ENCODE results near the gene NT5M.

NT5M gene

GRCh38 chr17:17325228-17325627, 22.1 kb downstream of the NT5M start:
- H3K27me3 ChIP-seq, result no peaks in the 10 kb centered on the region
- H3K36me3 ChIP-seq, result no peaks in the 10 kb centered on the region
- TF ChIP-seq CTCF (IDR thresholded peaks at IDR 0.05), result no peak
- no peaks in the 10 kb centered on the region for H3K4me1 ChIP-seq (ENCODE audit: control insufficient read depth in 1 of 2, insufficient read depth in 1 of 2, low read depth in 1 of 2, low read length in 1 of 2)
- no peak overlapping the region for H3K4me3 ChIP-seq (ENCODE audit: low read depth in 1 of 2, low read length in 1 of 2)
- no peak overlapping the region for H3K27ac ChIP-seq
- no peaks in the 10 kb centered on the region for H3K9me3 ChIP-seq

GRCh38 chr17:17325816-17326215, 22.6 kb downstream of the NT5M start:
- Histone ChIP-seq H3K36me3 (no peaks in the 10 kb centered on the region), H3K27ac (no peak overlapping the region), H3K4me3 (ENCODE audit: low read depth in 1 of 2, low read length in 1 of 2) (no peak overlapping the region), H3K9me3 (no peaks in the 10 kb centered on the region), H3K27me3 (no peaks in the 10 kb centered on the region), H3K4me1 (ENCODE audit: control insufficient read depth in 1 of 2, insufficient read depth in 1 of 2, low read depth in 1 of 2, low read length in 1 of 2) (no peaks in the 10 kb centered on the region)
- TF ChIP-seq CTCF (IDR thresholded peaks at IDR 0.05), result no peak

GRCh38 chr17:17326275-17326875, 23.2 kb downstream of the NT5M start:
- no peak for TF ChIP-seq CTCF (IDR thresholded peaks at IDR 0.05)
- Histone ChIP-seq H3K27ac (no peak overlapping the region), H3K4me1 (ENCODE audit: control insufficient read depth in 1 of 2, insufficient read depth in 1 of 2, low read depth in 1 of 2, low read length in 1 of 2) (no peaks in the 10 kb centered on the region), H3K4me3 (ENCODE audit: low read depth in 1 of 2, low read length in 1 of 2) (no peak overlapping the region), H3K36me3 (no peaks in the 10 kb centered on the region), H3K27me3 (no peaks in the 10 kb centered on the region), H3K9me3 (no peaks in the 10 kb centered on the region)

- TF ChIP-seq CTCF (IDR thresholded peaks at IDR 0.05), result no peak
- Histone ChIP-seq H3K4me1 (ENCODE audit: control insufficient read depth in 1 of 2, insufficient read depth in 1 of 2, low read depth in 1 of 2, low read length in 1 of 2) (no peaks in the 10 kb centered on the region), H3K27me3 (no peaks in the 10 kb centered on the region), H3K36me3 (no peaks in the 10 kb centered on the region), H3K27ac (no peak overlapping the region), H3K4me3 (ENCODE audit: low read depth in 1 of 2, low read length in 1 of 2) (no peak overlapping the region), H3K9me3 (no peaks in the 10 kb centered on the region)
Observed at GRCh38 chr17:17328251-17328650, 25.1 kb downstream of the NT5M start.

GRCh38 chr17:17341452-17341851, 38.3 kb downstream of the NT5M start:
- Histone ChIP-seq H3K4me1 (ENCODE audit: control insufficient read depth in 1 of 2, insufficient read depth in 1 of 2, low read depth in 1 of 2, low read length in 1 of 2) (no peaks in the 10 kb centered on the region), H3K36me3 (no peaks in the 10 kb centered on the region), H3K4me3 (ENCODE audit: low read depth in 1 of 2, low read length in 1 of 2) (no peak overlapping the region), H3K9me3 (no peaks in the 10 kb centered on the region), H3K27me3 (no peaks in the 10 kb centered on the region), H3K27ac (no peak overlapping the region)
- no peak for TF ChIP-seq CTCF (IDR thresholded peaks at IDR 0.05)
